C4-2B (cell line): ENCODE results near the gene EXOC6.

Experiments
- CTCF ChIP-seq: fragments of 450-650 bp; conservative IDR thresholded peaks from 2 replicates; pipeline ENCODE4 v1.5.1; 2017; ENCODE audit warnings: mild to moderate bottlenecking
- ZFX ChIP-seq: fragments of 450-650 bp; IDR thresholded peaks from 2 replicates; pipeline ENCODE4 v1.6.1; 2017

- peak; percentile 64 for TF ChIP-seq CTCF
- no peak for TF ChIP-seq ZFX
Observed at GRCh38 chr10:93039721-93040120, 191.4 kb downstream of the EXOC6 start.
